Activated gamma-delta T cell treated with Interleukin-2 at 50 U/mL for 16 hours (primary cell): ENCODE measurements around the gene EPN2.
"Not testable (repeated sequence)": the region's sequence is repeated elsewhere in the genome, so short reads cannot be mapped to it uniquely, and the experiment has no call there.

Experiments
- DNase-seq: peaks from one replicate; pipeline ENCODE4 v3.0.0-alpha.2; 2020

Gene EPN2

DNA sequence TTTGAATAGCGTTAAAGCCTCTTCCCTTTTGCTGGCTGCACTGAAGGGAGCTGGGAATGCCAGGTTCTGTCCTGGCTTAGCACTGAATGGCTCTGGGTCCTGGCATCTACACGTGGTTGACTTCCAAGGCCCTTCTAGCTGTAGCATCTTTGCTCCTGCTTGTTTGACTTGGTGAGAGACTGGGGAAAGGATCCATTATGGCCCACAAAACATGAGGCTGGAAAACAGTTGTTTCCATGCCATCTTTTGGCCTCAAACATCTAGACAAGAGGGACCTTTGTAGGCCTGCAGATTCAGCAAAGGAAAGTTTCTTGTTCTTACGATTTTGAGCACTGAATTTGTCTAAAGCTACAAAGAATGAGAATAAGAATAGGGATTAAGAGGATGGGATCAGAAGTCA lies 32.5 kb downstream of the EPN2 start:
- no peak for DNase-seq

DNA sequence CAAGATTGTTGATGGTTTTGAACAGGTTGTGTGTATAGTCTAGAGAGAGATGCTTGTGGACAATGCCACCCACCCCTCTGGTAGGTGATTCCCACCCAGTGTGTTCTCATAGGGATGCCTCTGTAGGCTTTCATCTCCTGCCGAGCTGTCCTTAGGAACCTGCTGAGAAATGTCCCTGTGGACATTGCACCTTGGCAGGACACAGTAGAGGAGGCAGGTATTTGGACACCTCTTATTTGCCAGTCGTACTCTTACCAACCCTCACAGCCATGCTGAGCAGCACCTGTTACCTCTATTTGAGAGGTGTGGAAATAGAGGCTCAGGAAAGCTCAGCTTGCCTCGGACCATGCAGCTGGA lies 33.2 kb downstream of the EPN2 start:
- no peak for DNase-seq

GRCh38 chr17:19270704-19271611 lies 33.8 kb downstream of the EPN2 start:
- DNase-seq: no peak

DNA sequence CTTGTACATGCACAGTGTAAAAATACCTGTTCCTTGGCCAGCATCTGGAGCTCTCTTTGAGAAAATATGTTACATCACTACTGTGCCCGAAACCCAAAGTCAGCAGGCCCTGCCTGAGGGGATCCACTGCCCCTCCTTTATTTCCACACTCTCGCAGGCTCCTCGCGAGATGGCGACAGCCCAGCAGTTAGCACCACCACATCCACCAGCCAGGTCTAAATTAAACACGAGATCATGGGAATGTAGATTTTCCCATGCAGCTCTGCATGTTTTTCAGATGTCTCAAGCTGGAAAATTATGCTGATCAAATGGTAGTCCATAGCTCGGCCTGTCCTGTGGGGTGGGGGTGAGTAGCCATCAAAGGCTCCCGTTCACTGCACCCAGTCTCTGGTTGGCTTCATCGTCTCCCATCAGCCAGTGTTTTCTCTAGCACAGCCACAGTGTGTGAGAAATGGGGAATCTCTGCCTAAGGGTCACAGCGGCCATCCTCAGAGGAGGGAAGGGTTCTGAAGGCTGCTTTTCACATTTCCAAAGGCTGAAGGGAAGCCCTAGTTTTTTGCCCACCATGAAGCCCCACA lies 34.7 kb downstream of the EPN2 start:
- no peak for DNase-seq

DNA sequence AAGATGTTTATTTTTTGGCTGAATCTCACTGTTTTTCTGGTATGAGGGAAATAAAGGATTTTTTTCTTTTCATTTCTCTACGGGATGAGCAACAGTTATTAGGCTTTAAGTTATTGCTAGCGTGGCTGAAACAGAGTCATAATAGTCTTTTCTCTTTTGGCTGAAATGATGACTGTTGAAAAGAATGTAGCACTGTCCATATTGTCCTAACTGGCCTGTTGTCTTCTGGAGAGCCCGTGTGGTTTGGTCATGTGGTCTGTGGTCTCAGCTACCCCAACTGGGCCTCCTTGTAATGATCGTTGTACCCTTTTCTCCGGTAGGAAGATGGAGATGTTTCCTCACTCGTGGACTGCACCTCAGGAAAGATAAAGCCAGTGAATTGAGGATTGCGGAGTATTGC lies 36.6 kb downstream of the EPN2 start:
- DNase-seq: no peak

DNA sequence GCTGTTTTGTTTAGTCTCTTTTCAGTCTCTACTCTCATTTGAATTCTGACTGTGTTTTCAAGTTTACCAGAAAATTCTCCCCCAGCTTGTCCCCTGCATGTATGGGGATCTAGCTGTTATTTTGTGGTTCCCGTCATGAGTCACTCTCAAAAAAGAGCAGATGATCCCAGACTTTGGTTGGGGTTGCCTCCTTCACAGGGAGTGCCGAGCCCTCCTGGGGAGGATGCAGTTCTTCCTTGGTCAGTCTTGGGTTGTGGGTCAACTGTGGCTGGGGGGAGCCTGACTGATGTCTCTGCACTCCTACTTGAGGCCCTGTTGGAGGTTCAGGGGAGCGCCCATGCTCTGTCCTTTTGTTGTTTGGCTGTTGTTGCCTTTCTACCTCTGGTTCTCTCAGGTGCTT lies 37.7 kb downstream of the EPN2 start:
- no peak for DNase-seq

GRCh38 chr17:19275457-19276127 lies 38.4 kb downstream of the EPN2 start:
- DNase-seq: no peak

DNA sequence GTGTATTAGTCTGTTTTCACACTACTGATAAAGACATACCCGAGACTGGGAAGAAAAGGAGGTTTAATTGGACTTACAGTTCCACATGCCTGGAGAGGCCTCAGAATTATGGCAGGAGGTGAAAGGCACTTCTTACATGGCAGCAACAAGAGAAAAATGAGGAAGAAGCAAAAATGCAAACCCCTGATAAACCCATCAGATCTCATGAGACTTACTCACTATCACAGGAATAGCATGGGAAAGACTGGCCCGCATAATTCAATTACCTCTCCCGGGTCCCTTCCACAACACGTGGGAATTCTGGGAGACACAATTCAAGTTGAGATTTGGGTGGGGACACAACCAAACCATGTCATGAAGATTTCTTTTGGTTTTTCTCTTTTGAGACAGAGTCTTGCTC lies 41.1 kb downstream of the EPN2 start:
- DNase-seq: not testable (repeated sequence)

GRCh38 chr17:19278729-19279128 lies 41.6 kb downstream of the EPN2 start:
- DNase-seq: no peak

DNA sequence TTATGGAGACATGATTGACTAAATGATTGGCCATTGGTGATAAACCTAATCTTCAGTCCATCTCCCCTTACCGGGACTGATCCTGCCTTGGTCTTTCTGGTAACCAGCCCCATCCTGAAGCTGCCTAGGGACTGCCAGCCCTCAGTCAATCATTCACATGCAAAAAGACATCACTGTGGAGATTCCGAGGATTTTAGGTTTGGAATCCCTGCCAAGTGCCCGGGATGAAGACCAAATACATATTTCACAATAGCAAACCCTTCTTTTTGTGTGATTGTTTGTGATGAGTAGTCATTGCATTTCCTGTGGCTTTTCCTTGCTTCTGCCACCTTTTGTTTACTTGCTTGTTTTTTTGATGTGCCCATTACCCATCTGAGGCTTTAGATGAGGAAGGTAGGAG lies 44.0 kb downstream of the EPN2 start:
- no peak for DNase-seq

DNA sequence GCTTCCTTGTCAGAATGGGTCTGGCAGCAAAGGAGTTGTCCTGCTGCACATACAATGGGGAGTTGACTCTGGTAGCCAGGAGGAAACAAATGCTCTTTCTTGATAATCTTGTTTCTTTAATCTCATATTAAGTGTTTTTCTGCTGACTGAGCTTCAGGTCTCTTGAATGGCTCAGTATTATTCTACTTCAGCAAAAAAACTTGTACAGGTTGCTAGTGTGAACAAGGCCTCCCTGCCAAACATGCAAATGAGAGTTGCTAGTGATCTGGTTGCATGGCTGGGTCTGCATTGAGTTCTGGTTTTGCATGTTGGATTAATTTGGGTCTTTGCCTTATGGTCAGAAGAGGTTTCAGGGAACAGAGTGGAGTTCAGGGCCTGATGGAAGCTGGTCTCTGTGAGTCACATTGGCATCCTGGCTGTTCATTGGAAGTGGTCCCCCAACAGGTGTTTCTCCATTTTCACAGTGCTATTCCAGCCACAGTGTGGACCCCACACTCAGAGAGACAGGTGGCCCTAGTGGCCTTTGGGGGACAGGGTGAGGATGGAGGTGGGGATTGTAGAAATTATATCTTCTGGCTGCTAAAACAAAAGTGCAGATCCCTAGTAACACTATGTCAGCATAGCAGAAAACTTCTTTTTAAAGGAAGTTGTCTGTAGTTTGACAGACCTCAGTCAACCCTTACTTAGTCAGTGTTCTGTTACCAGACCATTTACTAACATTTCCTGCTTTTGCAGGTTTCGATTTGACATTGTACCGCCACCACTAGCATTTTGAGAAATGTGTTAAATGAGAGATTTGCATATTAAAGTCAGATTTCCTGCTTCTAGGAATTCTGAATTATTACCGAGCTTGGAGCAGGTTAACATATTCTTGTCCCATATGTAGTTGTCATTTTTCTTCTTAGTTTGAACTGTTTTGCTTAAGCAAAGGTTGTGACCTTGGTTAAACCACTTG lies 47.1 kb downstream of the EPN2 start:
- DNase-seq: no peak

GRCh38 chr17:19285213-19285900 lies 48.2 kb downstream of the EPN2 start:
- no peak for DNase-seq

GRCh38 chr17:19286751-19287341 lies 49.7 kb downstream of the EPN2 start:
- DNase-seq: no peak

DNA sequence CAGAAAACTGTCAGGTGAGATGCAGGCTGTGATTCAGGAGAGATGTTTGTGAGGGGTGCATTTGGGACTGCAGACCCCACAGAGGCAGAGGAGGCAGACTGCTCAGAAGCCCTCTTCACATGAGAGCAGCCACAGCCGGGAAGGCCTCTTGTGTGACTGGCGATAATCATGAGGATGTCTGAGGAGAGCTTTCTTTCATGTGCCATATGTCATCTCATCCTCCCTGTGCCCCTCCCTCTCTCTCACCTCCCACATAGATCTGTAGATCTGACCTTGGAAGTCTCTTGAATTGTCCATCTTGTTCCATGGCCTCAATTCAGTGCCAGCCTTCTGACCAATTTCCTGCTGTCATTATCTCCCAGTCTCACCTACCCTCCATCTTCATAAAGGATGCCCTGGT lies 50.5 kb downstream of the EPN2 start:
- no peak for DNase-seq

DNA sequence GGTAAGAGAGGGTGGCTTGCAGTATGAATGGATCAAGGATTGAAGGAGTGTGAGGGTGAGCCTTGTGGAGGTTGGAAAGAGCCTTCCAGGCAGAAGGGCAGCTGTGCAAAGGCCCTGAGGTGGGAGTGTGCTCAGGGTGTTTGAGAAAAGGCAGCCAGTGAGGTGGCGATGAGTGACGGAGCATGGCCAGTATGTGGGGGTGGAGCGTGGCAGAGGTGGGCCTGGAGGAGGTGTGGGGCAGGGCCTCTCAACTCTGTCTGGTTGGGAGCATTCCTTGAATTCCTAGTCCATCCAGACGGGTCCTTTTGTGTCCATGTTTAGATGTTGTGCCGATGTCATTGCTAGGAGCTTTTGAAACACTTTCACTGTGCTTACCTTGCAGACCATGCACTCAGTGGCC lies 51.3 kb downstream of the EPN2 start:
- DNase-seq: no peak

- no peak for DNase-seq
Observed at GRCh38 chr17:19290066-19290705, 53.0 kb downstream of the EPN2 start.

GRCh38 chr17:19291646-19292376 lies 54.6 kb downstream of the EPN2 start:
- DNase-seq: no peak

GRCh38 chr17:19292377-19292711 lies 55.2 kb downstream of the EPN2 start:
- no peak for DNase-seq

- no peak for DNase-seq
Observed at GRCh38 chr17:19294443-19294842, 57.3 kb downstream of the EPN2 start.

DNA sequence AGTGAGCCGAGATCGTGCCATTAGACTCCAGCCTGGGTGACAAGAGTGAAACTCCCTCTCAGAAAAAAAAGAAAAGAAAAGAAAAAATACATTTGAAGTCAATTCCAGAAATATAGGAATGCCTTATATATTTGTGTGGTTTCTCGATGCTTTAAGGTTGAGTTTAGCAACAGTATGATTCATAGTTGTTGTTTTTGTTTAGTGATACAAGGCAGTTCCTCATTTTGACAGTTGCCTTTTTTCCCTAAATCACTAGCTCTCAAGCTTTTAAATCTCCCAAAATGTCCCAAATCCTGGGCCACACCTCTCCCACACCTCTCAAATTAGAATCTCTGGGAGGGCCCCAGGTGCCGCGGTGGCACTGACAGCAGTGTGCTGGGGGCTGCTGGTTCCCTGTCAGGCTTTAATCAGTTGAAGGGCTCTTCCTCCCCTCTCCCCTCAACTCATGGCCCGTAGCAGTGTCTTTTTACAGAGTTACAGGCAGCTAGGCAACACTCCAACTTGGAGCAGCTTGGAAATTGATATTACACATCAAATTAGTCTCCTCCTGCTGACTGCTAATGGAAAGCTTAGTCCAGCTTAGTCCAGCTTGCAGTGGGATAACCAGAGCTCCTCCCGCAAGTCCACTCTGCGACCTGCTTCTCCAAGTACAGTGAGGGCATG lies 58.4 kb downstream of the EPN2 start:
- no peak for DNase-seq
